Panc1 (cell line): ENCODE results near the gene RNF144B.

Experiments used
- CTCF ChIP-seq: fragments of 450-650 bp; IDR thresholded peaks from 2 replicates; pipeline ENCODE4 v1.5.1; 2017; ENCODE audit warnings: mild to moderate bottlenecking
- POLR2AphosphoS5 ChIP-seq: IDR thresholded peaks from 2 replicates; pipeline ENCODE4 v1.6.1; 2012; ENCODE audit warnings: mild to moderate bottlenecking, low read depth, low read length, moderate library complexity
- REST ChIP-seq, 2 experiments: IDR thresholded peaks; 2 replicates each; pipeline ENCODE4 v1.6.1; 2011 to 2012; ENCODE audit warnings: low read depth in 2 of 2, control low read depth in 1 of 2, low read length in 1 of 2, mild to moderate bottlenecking in 1 of 2, moderate library complexity in 1 of 2; ENCODE audit not compliant: insufficient read depth in 1 of 2
- SIN3A ChIP-seq: IDR thresholded peaks from 2 replicates; pipeline ENCODE4 v1.6.1; 2012; ENCODE audit warnings: low read depth, mild to moderate bottlenecking, low read length, moderate library complexity, borderline replicate concordance; ENCODE audit not compliant: insufficient read depth
- TCF7L2 ChIP-seq: IDR thresholded peaks from 2 replicates; pipeline ENCODE4 v1.6.1; 2011; ENCODE audit warnings: mild to moderate bottlenecking, low read depth, low read length, inconsistent platforms

GRCh38 chr6:18493382-18493891 lies 106.3 kb downstream of the RNF144B start:
- TF ChIP-seq POLR2AphosphoS5, result no peak
- TF ChIP-seq REST (IDR thresholded peaks at IDR 0.05; ENCODE audit: insufficient read depth in 1 of 2, low read depth in 2 of 2, low read length in 1 of 2), result no peak
- TF ChIP-seq CTCF, result no peak
- TF ChIP-seq SIN3A, result no peak
- TF ChIP-seq TCF7L2, result no peak
